HG02981 (cell line): ENCODE results near the gene CTDP1.

Experiments used
- ATAC-seq: cut with Tn5 transposase; IDR thresholded peaks from one replicate; pipeline ENCODE4 v1.9.1; 2021; ENCODE audit warnings: mild to moderate bottlenecking, moderate library complexity; ENCODE audit not compliant: unreplicated experiment

CTDP1 gene

GRCh38 chr18:79778291-79778791 is 98.7 kb downstream of the CTDP1 start:
- no peak for ATAC-seq

- no peak for ATAC-seq
Observed at GRCh38 chr18:79779021-79779699, 99.6 kb downstream of the CTDP1 start.

- ATAC-seq, result no peak
Observed at GRCh38 chr18:79779700-79780190, 100.1 kb downstream of the CTDP1 start.

GRCh38 chr18:79780547-79780946 is 100.9 kb downstream of the CTDP1 start:
- no peak for ATAC-seq

DNA sequence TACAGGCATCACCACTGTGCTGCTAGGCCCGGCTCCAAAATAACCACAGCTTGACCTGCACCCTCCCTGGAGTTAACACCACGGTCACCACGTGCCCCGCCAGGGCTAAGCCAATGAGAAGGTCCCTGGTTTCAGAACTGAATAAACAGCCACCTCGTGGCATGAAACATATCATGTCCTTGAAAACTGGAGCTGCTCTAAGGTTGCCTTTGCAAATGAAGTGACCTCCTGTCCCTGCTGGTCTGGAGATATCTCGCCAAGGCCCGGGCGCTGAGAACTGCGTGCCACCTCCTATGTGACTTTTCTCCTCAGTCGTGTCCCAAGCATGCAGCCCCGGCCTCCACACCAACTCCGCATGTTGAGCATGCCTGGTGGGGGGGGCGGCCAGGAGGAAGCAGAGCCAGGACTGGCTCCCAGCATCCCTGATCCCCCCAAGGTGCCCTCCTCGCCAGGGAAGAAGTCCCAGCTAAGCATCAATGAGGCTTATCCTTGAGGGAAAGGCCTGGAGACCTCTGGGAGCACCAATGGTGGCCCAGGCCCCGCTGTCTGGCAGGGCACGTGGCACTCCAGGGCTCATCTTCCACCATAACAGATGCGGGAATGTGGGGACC is 101.8 kb downstream of the CTDP1 start:
- ATAC-seq, result no peak

DNA sequence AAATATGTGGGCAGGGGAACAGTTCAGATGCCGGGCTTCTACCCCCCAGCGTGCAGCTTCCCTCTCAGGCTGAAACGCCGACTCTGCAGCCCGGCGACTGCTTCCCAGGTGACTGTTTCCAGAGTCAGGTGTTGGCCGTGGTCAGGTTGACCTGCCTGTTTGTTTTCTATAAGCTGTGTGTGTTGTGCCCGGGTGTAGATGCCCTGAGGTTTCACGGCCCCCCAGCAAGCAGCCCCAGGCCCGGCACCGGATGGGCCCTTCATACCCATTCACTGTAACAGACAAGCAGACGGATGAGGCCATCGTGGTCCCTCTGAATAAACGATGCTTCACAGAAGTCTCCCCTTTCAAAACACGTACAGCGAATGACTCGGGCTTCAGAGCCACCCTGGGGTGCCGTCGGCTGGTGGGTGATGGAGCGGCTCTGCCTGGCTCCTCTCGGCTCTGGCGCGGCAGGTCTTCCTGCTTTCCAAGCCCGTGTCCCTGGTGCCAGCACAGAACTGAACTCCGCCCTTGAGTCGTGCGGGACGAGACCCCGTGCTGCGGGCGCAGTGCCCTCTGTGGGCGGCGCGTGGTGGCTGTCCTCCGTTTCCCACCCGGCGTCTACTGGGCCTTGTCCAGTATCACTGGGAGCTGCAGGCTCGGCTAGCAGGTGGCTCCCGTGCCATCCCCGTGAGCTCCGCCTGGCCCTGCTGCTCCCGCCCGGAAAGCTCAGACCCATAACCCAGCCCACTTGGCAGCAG is 103.1 kb downstream of the CTDP1 start:
- ATAC-seq, result no peak

GRCh38 chr18:79784071-79784913 is 104.7 kb downstream of the CTDP1 start:
- no peak for ATAC-seq

DNA sequence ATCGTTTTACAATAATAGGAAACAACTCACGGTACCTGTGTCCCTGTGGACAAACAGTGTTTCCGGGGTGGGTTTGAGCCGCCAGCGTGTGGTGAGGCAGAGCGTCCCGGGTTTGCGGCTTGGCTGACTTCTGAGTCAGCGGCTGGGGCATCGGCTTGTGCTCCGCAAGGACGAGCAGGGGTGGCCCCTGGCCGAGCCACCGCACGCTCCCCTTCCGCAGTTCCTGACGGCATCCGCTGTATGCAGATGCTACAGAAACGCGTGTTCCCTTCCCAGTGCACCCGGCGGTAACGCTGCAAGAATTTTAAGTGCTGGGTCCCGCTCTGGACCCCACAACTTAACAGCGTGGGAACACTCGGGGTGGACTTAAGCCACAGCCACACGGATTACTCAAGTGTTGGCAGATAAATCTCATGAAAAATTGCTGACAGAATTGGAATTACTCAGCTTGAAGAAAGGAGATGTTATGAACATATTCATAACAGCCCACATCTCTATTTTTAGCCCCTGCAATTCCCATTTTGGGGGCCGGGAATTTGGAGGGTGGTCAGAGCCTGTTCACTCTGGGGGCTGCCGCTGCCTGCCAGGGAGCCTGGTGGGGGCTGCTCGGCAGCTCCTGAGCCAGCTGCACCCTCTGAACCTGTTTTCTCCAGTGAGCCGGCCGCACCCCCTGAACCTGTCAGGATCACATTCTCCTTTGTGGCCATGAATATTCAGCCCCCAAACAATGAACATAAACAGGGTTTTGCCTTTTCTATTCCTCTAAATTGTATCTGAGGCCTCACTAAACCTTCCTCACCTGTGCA is 105.6 kb downstream of the CTDP1 start:
- ATAC-seq, result no peak

DNA sequence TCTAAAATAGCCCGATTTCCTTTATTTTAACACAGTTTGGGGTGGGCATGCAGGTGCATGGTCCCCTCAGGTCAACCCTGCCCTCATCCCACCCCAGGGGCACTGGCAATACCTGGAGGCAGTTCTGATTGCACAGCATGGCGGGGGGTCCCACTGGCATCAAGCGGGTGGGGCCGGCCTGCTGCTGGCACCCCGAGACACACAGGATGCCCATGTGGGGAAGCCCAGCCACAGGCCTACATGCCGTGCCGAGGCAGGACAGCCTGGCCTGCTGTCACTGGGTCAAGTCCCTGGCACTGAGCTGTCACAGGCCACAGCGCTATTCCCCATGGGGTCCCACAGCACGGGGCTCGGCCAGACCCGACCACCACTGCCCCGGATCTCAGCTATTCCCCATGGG is 106.2 kb downstream of the CTDP1 start:
- ATAC-seq, result no peak

DNA sequence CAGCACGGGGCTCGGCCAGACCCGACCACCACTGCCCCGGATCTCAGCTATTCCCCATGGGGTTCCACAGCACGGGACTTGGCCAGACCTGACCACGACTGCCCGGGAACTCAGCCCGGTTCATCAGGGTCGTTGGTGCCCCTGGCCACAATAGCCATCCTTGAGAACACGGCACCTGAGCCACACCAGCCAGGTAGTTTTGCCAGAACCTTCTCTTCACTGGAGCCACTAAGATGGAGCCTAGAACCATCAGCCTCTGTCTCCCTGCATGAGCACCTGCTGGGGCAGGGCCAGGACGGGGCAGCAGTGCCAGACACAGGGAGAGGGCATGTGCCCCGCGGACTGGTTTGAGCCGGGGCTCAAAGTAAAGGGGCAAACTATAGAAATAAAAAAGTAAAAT is 106.7 kb downstream of the CTDP1 start:
- ATAC-seq, result no peak

GRCh38 chr18:79786786-79787526 is 107.4 kb downstream of the CTDP1 start:
- no peak for ATAC-seq

DNA sequence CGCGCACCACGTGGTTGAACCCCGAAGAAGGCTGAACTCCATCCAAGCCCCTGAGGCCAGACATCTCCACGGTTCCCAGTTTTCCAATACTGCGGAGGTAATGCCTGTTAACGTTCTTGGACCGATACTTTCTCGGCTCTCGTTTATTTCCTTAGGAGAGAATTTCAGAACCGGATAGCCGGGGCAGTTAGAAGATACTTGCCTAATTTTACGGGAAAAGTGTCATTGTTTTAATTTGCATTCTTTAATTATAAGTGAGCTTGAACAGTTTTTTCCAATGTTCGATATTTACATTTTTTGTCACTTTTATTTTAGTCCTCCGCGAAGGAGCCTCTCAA is 107.9 kb downstream of the CTDP1 start:
- no peak for ATAC-seq

DNA sequence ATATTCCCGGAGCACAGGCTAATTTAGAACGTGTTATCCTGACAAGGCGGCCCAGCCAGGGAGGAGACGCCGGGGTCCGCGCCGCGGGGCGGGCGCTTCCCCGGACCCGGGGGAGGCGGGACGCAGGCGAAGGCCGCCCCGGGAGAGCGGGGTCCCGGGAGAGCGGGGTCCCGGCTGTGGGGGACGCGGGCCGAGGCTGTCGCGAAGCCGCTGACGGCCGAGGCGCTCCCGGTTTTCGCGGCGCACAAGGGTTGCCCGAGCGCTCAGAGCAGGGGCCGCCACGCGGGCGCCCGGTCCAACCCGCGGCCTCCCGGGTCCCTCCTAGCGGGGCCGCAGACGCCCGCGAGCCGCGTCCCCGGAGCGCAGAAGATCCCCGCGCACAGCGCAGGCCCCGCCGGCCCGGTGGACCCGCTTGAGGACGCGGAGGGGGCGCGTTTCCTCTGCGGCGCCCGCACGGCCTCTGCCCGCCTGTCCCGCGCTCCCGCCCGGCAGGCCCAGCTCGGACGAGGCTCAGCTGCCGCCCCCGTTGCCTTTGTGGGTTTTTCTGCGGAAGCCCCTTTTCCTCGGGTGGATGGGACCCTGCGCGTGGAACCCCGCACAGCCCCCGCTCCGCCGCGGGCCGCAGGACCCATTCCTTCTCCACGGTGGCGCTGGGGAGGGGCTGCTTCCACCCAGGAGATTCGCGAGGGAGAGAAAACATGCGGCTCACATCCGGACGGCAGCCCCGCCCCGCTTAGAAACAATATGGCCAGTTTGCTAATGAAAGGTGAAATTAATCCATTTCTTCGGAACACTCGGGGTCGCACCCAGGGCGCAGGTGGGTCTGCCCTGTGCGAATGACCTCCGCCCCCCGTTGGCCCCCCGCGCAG is 108.5 kb downstream of the CTDP1 start:
- no peak for ATAC-seq

DNA sequence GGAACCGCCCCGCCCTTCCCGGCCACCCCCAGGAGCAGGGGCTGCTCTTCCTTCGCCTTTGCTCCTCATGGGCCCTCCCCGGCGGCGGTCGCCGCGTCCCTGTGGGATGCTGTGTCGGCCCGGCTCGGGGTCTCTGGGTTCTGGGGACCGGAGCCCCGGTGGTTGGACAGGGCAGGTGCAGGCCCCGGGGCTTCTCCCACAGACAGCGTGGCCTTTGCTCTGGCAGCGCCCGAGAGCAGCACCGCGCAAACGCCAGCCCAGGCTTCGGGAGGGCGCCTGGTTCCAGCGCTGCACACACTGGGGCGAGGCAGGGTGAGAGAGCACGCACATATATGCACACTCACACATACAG is 109.1 kb downstream of the CTDP1 start:
- ATAC-seq, result no peak

GRCh38 chr18:79789091-79789891 is 109.7 kb downstream of the CTDP1 start:
- no peak for ATAC-seq

DNA sequence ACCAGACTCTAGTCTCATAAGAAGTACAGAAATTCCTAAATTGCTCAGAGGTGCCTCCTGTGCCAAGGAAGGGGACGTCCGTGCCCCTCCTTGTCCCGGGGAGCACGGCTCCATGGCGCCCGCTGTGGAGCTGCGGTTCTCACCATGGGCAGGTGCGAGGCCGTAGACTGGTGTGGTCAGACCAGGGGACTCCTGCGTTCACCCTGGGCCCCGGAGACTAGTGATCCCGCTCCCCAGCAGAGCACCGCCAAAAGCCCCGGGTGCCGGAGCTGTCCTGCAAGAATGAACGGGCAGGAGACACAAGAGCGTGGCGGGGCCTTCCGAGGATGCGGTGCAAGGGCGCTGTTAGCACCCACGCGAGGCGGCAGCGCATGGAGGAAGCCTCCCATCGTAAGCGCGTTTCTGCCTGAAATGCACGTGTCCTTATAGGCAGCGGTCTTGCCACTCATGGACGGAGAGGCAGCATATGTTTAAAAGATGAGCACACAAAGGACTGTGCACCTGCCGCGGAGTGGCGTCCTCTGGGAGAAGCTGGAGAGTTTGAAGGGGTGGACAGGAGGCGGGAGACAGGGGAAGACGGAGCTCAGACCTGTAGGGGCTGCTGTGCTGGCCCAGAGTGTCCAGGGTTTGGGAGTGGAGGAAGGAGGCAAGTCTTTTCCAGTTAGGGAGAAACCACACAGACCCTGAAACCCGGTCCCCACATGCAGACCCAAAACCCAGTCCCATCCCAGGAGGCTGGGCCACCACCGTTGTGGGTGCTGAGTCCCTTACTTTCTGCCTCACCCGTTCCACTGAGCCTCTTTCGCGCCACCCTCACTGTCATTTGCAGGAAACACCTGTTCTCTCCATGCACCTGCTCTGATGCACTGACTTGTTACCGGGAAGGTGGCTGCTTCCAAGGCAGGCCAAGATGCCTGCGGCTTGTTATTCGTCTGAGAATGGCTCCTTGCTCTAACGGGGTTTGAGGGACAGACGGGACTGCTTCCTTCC is 110.6 kb downstream of the CTDP1 start:
- ATAC-seq, result no peak
